GM21825 (cell line): ENCODE results near the gene MPI.
"Not testable (repeated sequence)": the region's sequence is repeated elsewhere in the genome, so short reads cannot be mapped to it uniquely, and the experiment has no call there.

Experiments
- ATAC-seq: cut with Tn5 transposase; IDR thresholded peaks from one replicate; pipeline ENCODE4 v1.9.1; 2021; ENCODE audit warnings: mild to moderate bottlenecking, moderate library complexity; ENCODE audit not compliant: unreplicated experiment

The MPI gene

GRCh38 chr15:74890665-74890960, 771 bp downstream of the MPI start:
- no peak for ATAC-seq

GRCh38 chr15:74891469-74891868, 1.6 kb downstream of the MPI start:
- no peak for ATAC-seq

- no peak for ATAC-seq
Measured at GRCh38 chr15:74892313-74892712, 2.5 kb downstream of the MPI start.

GRCh38 chr15:74892931-74893330, 3.1 kb downstream of the MPI start:
- ATAC-seq: no peak

- no peak for ATAC-seq
Measured at GRCh38 chr15:74893627-74894026, 3.8 kb downstream of the MPI start.

- not testable (repeated sequence) for ATAC-seq
Measured at GRCh38 chr15:74894383-74894782, 4.5 kb downstream of the MPI start.

GRCh38 chr15:74895830-74896229, 6.0 kb downstream of the MPI start:
- ATAC-seq: no peak

- ATAC-seq: no peak
Measured at GRCh38 chr15:74896316-74896715, 6.5 kb downstream of the MPI start.

GRCh38 chr15:74897300-74897701, 7.5 kb downstream of the MPI start:
- no peak for ATAC-seq

GRCh38 chr15:74901612-74902063, 11.8 kb downstream of the MPI start:
- no peak for ATAC-seq

GRCh38 chr15:74902295-74903075, 12.6 kb downstream of the MPI start:
- ATAC-seq: no peak

GRCh38 chr15:74903676-74904075, 13.8 kb downstream of the MPI start:
- ATAC-seq: no peak

GRCh38 chr15:74904190-74904805, 14.5 kb downstream of the MPI start:
- ATAC-seq: no peak

GRCh38 chr15:74906067-74906449, 16.2 kb downstream of the MPI start:
- peak; percentile 11 for ATAC-seq

- peak; percentile 72 for ATAC-seq
Measured at GRCh38 chr15:74906450-74907162, 16.8 kb downstream of the MPI start, which contains the start of gene FAM219B. FAM219B (minus strand) TSS chr15:74906851; CDS start chr15:74906800, 51 bp downstream.

- ATAC-seq: no peak
Measured at GRCh38 chr15:74907163-74907870, 17.5 kb downstream of the MPI start.

GRCh38 chr15:74908635-74909034, 18.8 kb downstream of the MPI start:
- no peak for ATAC-seq

- ATAC-seq: no peak
Measured at GRCh38 chr15:74913041-74913440, 23.2 kb downstream of the MPI start.

- not testable (repeated sequence) for ATAC-seq
Measured at GRCh38 chr15:74913799-74914198, 24.0 kb downstream of the MPI start.

GRCh38 chr15:74917676-74918075, 27.8 kb downstream of the MPI start:
- ATAC-seq: no peak

GRCh38 chr15:74920456-74920855, 30.6 kb downstream of the MPI start:
- no peak for ATAC-seq
